ENCODE data around the gene C1orf210. TPM values are rescaled to one million over a fixed set of nuclear protein-coding genes. Genes with fewer than 3 reads are reported as not detected.

C1orf210 gene
- total RNA-seq, 1 experiment from 2014 or later = 5.9 TPM

DNA sequence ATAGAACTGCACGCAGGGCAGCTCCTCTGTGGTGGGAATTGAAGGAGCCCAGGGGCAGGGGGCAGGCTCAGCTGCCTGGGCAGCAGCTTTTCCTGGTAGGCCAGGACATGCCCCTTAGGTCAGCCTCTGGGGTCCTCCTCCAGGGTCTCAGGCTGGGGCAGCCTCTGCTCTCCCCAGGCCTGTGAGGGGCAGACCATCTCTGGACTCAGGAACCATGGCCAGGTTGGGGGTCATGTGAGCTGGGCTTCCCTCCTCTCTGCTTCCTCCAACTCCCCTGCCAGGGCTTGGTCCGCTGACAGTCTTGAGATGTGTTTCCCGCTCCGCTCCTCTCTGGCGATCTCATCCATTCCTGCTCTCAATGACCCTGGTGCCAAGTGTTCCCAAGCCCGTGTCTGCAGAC lies 5.7 kb downstream of the C1orf210 start:
- Histone ChIP-seq H3K4me1 (ENCODE audit: insufficient read depth, low read length) (peaks cover 4% of the 10 kb centered on the region; the same call in 1 of the 2 replicates), H3K14ac (ENCODE audit: insufficient read depth, low read length) (no peak overlapping the region), H3K23ac (ENCODE audit: insufficient read length, low read depth, low read length) (no peak overlapping the region), H2BK15ac (ENCODE audit: low read depth, low read length) (no peak overlapping the region), H3K27ac (ENCODE audit: insufficient read length, low read depth, low read length) (no peak overlapping the region), H4K8ac (replicated peaks; ENCODE audit: insufficient read length, low read depth, low read length) (no peak overlapping the region), H2BK20ac (ENCODE audit: low read depth, low read length, poor library complexity, severe bottlenecking) (no peak overlapping the region), H3K9me3 (ENCODE audit: control insufficient read depth, low read depth, low read length) (no peaks in the 10 kb centered on the region), H4K91ac (ENCODE audit: insufficient read length, low read depth, low read length) (no peak overlapping the region), H3K4me2 (ENCODE audit: insufficient read depth, insufficient read length, low read length) (no peak overlapping the region), H2BK12ac (ENCODE audit: insufficient read length, low read depth, low read length) (no peak overlapping the region), H2BK5ac (ENCODE audit: insufficient read length, low read length) (no peak overlapping the region), H2BK120ac (ENCODE audit: low read depth, low read length, poor library complexity, severe bottlenecking) (no peak overlapping the region), H3K56ac (ENCODE audit: insufficient read length, low read depth, low read length) (no peak overlapping the region), H3K9ac (ENCODE audit: extremely low read depth, insufficient read length, low read length) (no peak overlapping the region), H3K23me2 (ENCODE audit: insufficient read length, low read depth, low read length, poor library complexity, severe bottlenecking) (no peaks in the 10 kb centered on the region), H3K27me3 (ENCODE audit: insufficient read depth, low read length) (no peaks in the 10 kb centered on the region), H3K18ac (ENCODE audit: insufficient read length, low read depth, low read length) (no peak overlapping the region), H4K5ac (ENCODE audit: insufficient read length, low read depth, low read length) (no peak overlapping the region), H3K79me2 (ENCODE audit: insufficient read depth, low read length) (no peaks in the 10 kb centered on the region), H2AFZ (ENCODE audit: low read length) (no peak overlapping the region), H3T11ph (ENCODE audit: low read length) (no peak overlapping the region), H3K4ac (ENCODE audit: low read depth, low read length) (no peak overlapping the region), H4K20me1 (ENCODE audit: control insufficient read depth, insufficient read depth, insufficient read length) (no peaks in the 10 kb centered on the region), H3K79me1 (ENCODE audit: insufficient read depth, low read depth, low read length, poor library complexity, severe bottlenecking) (no peaks in the 10 kb centered on the region), H2AK5ac (ENCODE audit: insufficient read length, low read length) (no peak overlapping the region)
- Mint-ChIP-seq H3K36me3 (ENCODE audit: insufficient read depth in 1 of 3, low read depth in 3 of 3) (peaks cover 0 to 19% (median 4%) of the 10 kb centered on the region in 3 experiments; a peak in 5 of 7 replicates), H3K27ac (peak overlapping the region in 1 of 3 experiments; percentile 74; a peak in 2 of 7 replicates), H3K27me3 (ENCODE audit: low read depth) (no peaks in the 10 kb centered on the region; the same call in 1 of the 2 replicates), H3K9me3 (no peaks in the 10 kb centered on the region), H3K4me3 (no peak overlapping the region), H3K4me1 (peaks cover 8% of the 10 kb centered on the region in 2 experiments)
- TF ChIP-seq, protein P1, sequence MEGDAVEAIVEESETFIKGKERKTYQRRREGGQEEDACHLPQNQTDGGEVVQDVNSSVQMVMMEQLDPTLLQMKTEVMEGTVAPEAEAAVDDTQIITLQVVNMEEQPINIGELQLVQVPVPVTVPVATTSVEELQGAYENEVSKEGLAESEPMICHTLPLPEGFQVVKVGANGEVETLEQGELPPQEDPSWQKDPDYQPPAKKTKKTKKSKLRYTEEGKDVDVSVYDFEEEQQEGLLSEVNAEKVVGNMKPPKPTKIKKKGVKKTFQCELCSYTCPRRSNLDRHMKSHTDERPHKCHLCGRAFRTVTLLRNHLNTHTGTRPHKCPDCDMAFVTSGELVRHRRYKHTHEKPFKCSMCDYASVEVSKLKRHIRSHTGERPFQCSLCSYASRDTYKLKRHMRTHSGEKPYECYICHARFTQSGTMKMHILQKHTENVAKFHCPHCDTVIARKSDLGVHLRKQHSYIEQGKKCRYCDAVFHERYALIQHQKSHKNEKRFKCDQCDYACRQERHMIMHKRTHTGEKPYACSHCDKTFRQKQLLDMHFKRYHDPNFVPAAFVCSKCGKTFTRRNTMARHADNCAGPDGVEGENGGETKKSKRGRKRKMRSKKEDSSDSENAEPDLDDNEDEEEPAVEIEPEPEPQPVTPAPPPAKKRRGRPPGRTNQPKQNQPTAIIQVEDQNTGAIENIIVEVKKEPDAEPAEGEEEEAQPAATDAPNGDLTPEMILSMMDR (conservative IDR thresholded peaks at IDR 0.05) = no peak
- DNase-seq = no peak
- WGBS (ENCODE audit: extremely low coverage, insufficient read length, low lambda C conversion rate) = no CpG with 5 or more reads among the region's 6 CpGs

All from H9 (cell line).